Urinary bladder (tissue), 4 donors: Measurements from ENCODE around the gene VGF. TPM values are rescaled to one million over a fixed set of nuclear protein-coding genes. Genes with fewer than 3 reads are reported as not detected.
"Not testable (repeated sequence)": the region's sequence is repeated elsewhere in the genome, so short reads cannot be mapped to it uniquely, and the experiment has no call there.

ENCODE experiments used
- DNase-seq: peaks from one replicate; pipeline ENCODE4 v3.0.0-alpha.2; 2015; ENCODE audit errors: extremely low spot score
- H3K27ac ChIP-seq: one replicate; pipeline ENCODE4 v1.5.1; 2013; ENCODE audit warnings: low read depth, mild to moderate bottlenecking, moderate library complexity
- H3K36me3 ChIP-seq: one replicate; pipeline ENCODE4 v1.6.1; 2013; ENCODE audit warnings: mild to moderate bottlenecking, moderate library complexity; ENCODE audit not compliant: insufficient read depth
- H3K4me1 ChIP-seq: one replicate; pipeline ENCODE4 v1.6.1; 2013; ENCODE audit warnings: mild to moderate bottlenecking, moderate library complexity; ENCODE audit not compliant: insufficient read depth
- H3K4me3 ChIP-seq: one replicate; pipeline ENCODE4 v1.5.1; 2013; ENCODE audit warnings: low read depth, low read length
- WGBS: extraction: QIAGEN DNeasy Blood & Tissue Kit; methylation state at CpG from one replicate; pipeline ENCODE4 v1.1.7; 2013; 5-methylcytosine and 5-hydroxymethylcytosine counted together
- polyA plus RNA-seq: library from polyadenylated mRNA; stranded (reverse); fragments of 200-250 nt; gene quantifications from one replicate; pipeline ENCODE4 v1.2.3, GENCODE V29; 2013
- small RNA-seq: library from RNA; depleted of rRNA; stranded (forward); fragments of <200 nt; gene quantifications from one replicate; pipeline ENCODE3, GENCODE V24; 2014
- total RNA-seq: library from RNA; depleted of rRNA; stranded (reverse); fragments of >200 nt; gene quantifications from one replicate; pipeline ENCODE4 v1.2.3, GENCODE V29; 2014
- donor health status: healthy with polysubstance abuse.
- donor health status: healthy.

Gene VGF
- total and polyA plus RNA-seq, 2 donors: 0.18 TPM; not detected in 1

- H3K27ac ChIP-seq: no peak overlapping the region
- no peaks in the 10 kb centered on the region for H3K36me3 ChIP-seq
- H3K4me3 ChIP-seq: no peak overlapping the region
- WGBS: 64% methylated on average over 10 of the region's 10 CpGs
- DNase-seq: no peak
- H3K4me1 ChIP-seq: no peaks in the 10 kb centered on the region
Observed at GRCh38 chr7:101116898-101117297, 48.5 kb downstream of the VGF start.

GRCh38 chr7:101115215-101115614, 50.2 kb downstream of the VGF start:
- Histone ChIP-seq H3K4me1 (no peaks in the 10 kb centered on the region), H3K36me3 (no peaks in the 10 kb centered on the region), H3K27ac (no peak overlapping the region), H3K4me3 (no peak overlapping the region)
- 94% methylated on average over 3 of the region's 3 CpGs for WGBS
- no peak for DNase-seq

- WGBS: 51% methylated on average over 8 of the region's 8 CpGs
- Histone ChIP-seq H3K4me1 (no peaks in the 10 kb centered on the region), H3K4me3 (no peak overlapping the region), H3K27ac (no peak overlapping the region), H3K36me3 (no peaks in the 10 kb centered on the region)
- DNase-seq: no peak
Observed at GRCh38 chr7:101114492-101114891, 50.9 kb downstream of the VGF start.

- WGBS: 85% methylated on average over 11 of the region's 11 CpGs
- no peak for DNase-seq
- Histone ChIP-seq H3K4me3 (no peak overlapping the region), H3K27ac (no peak overlapping the region), H3K36me3 (no peaks in the 10 kb centered on the region), H3K4me1 (no peaks in the 10 kb centered on the region)
Observed at GRCh38 chr7:101113836-101114235, 51.5 kb downstream of the VGF start.

GRCh38 chr7:101113140-101113539, 52.2 kb downstream of the VGF start:
- H3K27ac ChIP-seq, DNase-seq, H3K4me1 ChIP-seq, H3K36me3 ChIP-seq, H3K4me3 ChIP-seq: not testable (repeated sequence)
- WGBS: 96% methylated on average over 7 of the region's 7 CpGs

Small RNA genes within 50 kb of the gene (small RNA-seq; reads per million reads assigned to genes)
- not detected for gene MIR4653

Other genes starting within 250 kb of the VGF start
- not detected for gene MUC3A, start 216.0 kb downstream of the VGF start, total RNA-seq
- 0.23 TPM for gene MUC3A, start 216.0 kb downstream of the VGF start, polyA plus RNA-seq
- gene MUC12, start 196.0 kb downstream of the VGF start, total RNA-seq: 1.1 TPM
- gene MUC12, start 196.0 kb downstream of the VGF start, polyA plus RNA-seq: 2.1 TPM
- gene MUC17, start 145.5 kb downstream of the VGF start, total RNA-seq: not detected
- gene MUC17, start 145.5 kb downstream of the VGF start, polyA plus RNA-seq: not detected
- 13.5 TPM for gene TRIM56, start 80.1 kb downstream of the VGF start, total RNA-seq
- 15.4 TPM for gene TRIM56, start 80.1 kb downstream of the VGF start, polyA plus RNA-seq
- 3.1 TPM for gene SERPINE1, start 38.5 kb downstream of the VGF start, total RNA-seq
- 45.6 TPM for gene SERPINE1, start 38.5 kb downstream of the VGF start, polyA plus RNA-seq
- gene AP1S1, start 11.1 kb downstream of the VGF start, total RNA-seq: 40.8 TPM
- 41.0 TPM for gene AP1S1, start 11.1 kb downstream of the VGF start, polyA plus RNA-seq
- not detected for gene NAT16, start 14.7 kb upstream of the VGF start, total RNA-seq
- gene NAT16, start 14.7 kb upstream of the VGF start, polyA plus RNA-seq: not detected
- gene MOGAT3, start 35.5 kb upstream of the VGF start, total RNA-seq: not detected
- not detected for gene MOGAT3, start 35.5 kb upstream of the VGF start, polyA plus RNA-seq
- 24.8 TPM for gene PLOD3, start 52.0 kb upstream of the VGF start, total RNA-seq
- 57.6 TPM for gene PLOD3, start 52.0 kb upstream of the VGF start, polyA plus RNA-seq
- gene ZNHIT1, start 52.6 kb upstream of the VGF start, total RNA-seq: 59.5 TPM
- 77.5 TPM for gene ZNHIT1, start 52.6 kb upstream of the VGF start, polyA plus RNA-seq
- 5.3 TPM for gene CLDN15, start 72.2 kb upstream of the VGF start, total RNA-seq
- 15.2 TPM for gene CLDN15, start 72.2 kb upstream of the VGF start, polyA plus RNA-seq
- gene FIS1, start 79.5 kb upstream of the VGF start, total RNA-seq: 66.7 TPM
- 247 TPM for gene FIS1, start 79.5 kb upstream of the VGF start, polyA plus RNA-seq
- 28.2 TPM for gene IFT22, start 156.2 kb upstream of the VGF start, total RNA-seq
- 32.9 TPM for gene IFT22, start 156.2 kb upstream of the VGF start, polyA plus RNA-seq
- 2.9 TPM for gene COL26A1, start 197.3 kb upstream of the VGF start, total RNA-seq
- gene COL26A1, start 197.3 kb upstream of the VGF start, polyA plus RNA-seq: 0.06 TPM